Subcutaneous abdominal adipose tissue (tissue), 5 donors: ENCODE results near the gene RIC3.
"Not testable (repeated sequence)": the region's sequence is repeated elsewhere in the genome, so short reads cannot be mapped to it uniquely, and the experiment has no call there.

ENCODE experiments used
- H3K27ac ChIP-seq: one replicate; pipeline ENCODE4 v1.7.0; 2013; ENCODE audit warnings: low read depth, mild to moderate bottlenecking, inconsistent platforms, low read length, moderate library complexity
- H3K27me3 ChIP-seq, 5 donors: one replicate each; pipeline ENCODE4 v1.7.0; 2013; ENCODE audit warnings: low read length in 5 of 5, inconsistent platforms in 1 of 5; ENCODE audit not compliant: control insufficient read depth in 5 of 5, insufficient read depth in 4 of 5
- H3K36me3 ChIP-seq, 5 donors: one replicate each; pipeline ENCODE4 v1.7.0; 2013; ENCODE audit warnings: low read length in 5 of 5; ENCODE audit not compliant: control insufficient read depth in 5 of 5, insufficient read depth in 5 of 5
- H3K4me1 ChIP-seq, 5 donors: one replicate each; pipeline ENCODE4 v1.7.0; 2013; ENCODE audit warnings: low read length in 5 of 5, mild to moderate bottlenecking in 3 of 5, moderate library complexity in 1 of 5; ENCODE audit not compliant: control insufficient read depth in 5 of 5, insufficient read depth in 5 of 5
- H3K4me3 ChIP-seq, 5 donors: one replicate each; pipeline ENCODE4 v1.7.0; 2013; ENCODE audit warnings: low read length in 5 of 5, low read depth in 1 of 5
- H3K9ac ChIP-seq, 5 donors: one replicate each; pipeline ENCODE4 v1.7.0; 2013; ENCODE audit warnings: low read length in 5 of 5, mild to moderate bottlenecking in 4 of 5, moderate library complexity in 3 of 5
- H3K9me3 ChIP-seq, 5 donors: one replicate each; pipeline ENCODE4 v1.7.0; 2013; ENCODE audit warnings: low read length in 5 of 5; ENCODE audit not compliant: control insufficient read depth in 5 of 5
- donor health status: healthy.
- donor health status: healthy.
- donor health status: healthy.
- donor health status: healthy.
- donor health status: healthy.

Gene RIC3

DNA sequence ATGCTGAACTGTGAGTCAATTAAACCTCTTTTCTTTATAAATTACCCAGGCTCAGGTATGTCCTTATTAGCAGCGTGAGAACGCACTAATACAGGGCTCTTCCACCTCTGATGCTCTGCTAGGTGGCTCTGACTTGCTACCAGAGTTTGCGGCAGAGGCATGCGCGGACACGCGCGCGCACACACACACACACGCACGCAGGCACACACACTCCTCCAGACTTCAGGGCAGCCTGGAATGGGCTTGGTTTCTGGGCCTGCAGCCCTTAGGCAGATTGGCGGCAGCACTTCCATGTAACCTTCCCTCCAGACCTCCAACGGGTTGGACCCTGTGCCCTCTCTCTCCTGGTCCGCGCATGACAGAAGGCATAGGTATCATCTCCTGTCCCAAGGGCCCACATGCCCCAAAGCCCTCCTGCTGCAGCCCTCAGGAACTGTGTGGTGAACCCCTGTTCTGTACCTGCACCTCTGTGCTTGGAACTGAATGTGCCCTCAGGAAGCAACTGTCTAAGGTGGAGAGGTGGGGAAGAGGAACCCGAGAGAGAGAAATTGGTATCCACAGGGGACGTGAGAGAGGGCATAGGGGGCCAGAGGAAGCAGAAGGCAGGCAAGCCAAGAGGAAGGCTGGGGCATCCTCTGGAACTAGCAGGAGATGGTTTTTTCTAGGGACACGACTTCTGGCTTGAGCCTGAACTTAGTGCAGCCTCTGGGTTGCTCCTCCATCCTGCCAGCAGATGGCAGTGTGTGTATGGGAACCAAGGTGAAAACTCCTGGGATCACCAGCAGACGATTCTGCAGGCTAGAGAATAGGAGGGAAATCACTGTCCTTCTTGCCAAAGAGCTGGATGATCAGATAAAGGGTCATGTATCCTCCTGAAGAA lies 23.4 kb upstream of the RIC3 start:
- H3K27me3 ChIP-seq: peaks cover 0 to 19% (median 5%) of the 10 kb centered on the region in 5 donors
- no peaks in the 10 kb centered on the region for H3K36me3 ChIP-seq
- no peak overlapping the region for H3K4me3 ChIP-seq
- peaks cover 0 to 20% (median 6%) of the 10 kb centered on the region in 5 donors for H3K4me1 ChIP-seq
- H3K9ac ChIP-seq: no peak overlapping the region
- H3K27ac ChIP-seq: no peak overlapping the region
- peaks cover 0 to 3% (median 2%) of the 10 kb centered on the region in 5 donors for H3K9me3 ChIP-seq

DNA sequence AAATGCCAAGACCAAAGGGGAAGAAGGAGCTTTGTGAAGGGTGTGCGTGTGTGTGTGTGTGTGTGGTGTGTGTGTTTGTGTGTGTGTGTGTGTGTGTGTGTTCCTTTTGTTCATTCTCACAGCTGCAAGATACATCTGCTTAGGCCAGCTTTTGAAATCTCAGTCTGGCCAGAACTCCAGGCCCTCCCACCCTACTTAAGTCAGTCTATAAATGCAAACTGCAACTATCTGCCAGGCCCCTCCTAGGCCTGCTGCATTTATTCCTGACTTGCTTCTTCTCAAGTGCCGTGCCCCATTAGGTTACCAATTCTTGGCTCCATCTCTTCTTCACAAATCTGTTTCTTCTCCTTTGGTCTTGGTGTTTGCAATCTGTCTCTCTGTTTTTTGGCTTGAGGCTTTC lies 21.6 kb upstream of the RIC3 start:
- Histone ChIP-seq H3K36me3 (no peaks in the 10 kb centered on the region), H3K9ac (no peak overlapping the region), H3K27me3 (peaks cover 0 to 19% (median 5%) of the 10 kb centered on the region in 5 donors), H3K4me3 (no peak overlapping the region), H3K9me3 (peaks cover 0 to 3% (median 2%) of the 10 kb centered on the region in 5 donors), H3K4me1 (peaks cover 0 to 14% (median 6%) of the 10 kb centered on the region in 5 donors), H3K27ac (no peak overlapping the region)

DNA sequence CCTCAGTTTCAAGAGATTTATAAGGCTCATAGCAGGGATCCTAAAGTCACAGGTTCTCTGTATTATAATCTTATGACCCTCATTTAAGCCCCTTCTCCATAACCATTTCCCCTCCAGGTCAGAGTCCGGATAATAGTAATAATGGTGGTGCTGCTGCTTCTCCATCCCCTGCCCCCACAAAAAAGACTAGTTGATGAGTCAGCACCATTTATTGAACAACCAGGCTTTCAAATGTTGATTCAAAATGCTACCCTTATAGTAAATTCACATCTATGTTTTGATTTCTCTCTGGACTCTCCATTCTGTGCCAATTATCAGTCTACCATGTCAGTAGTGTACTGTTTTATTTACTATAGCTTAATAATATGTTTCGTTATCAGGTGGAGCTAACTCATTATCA lies 17.6 kb upstream of the RIC3 start:
- Histone ChIP-seq H3K4me1 (no peaks in the 10 kb centered on the region), H3K9me3 (peaks cover 0 to 5% (median 2%) of the 10 kb centered on the region in 5 donors), H3K27me3 (no peaks in the 10 kb centered on the region), H3K36me3 (no peaks in the 10 kb centered on the region), H3K27ac (no peak overlapping the region), H3K4me3 (no peak overlapping the region), H3K9ac (no peak overlapping the region)

DNA sequence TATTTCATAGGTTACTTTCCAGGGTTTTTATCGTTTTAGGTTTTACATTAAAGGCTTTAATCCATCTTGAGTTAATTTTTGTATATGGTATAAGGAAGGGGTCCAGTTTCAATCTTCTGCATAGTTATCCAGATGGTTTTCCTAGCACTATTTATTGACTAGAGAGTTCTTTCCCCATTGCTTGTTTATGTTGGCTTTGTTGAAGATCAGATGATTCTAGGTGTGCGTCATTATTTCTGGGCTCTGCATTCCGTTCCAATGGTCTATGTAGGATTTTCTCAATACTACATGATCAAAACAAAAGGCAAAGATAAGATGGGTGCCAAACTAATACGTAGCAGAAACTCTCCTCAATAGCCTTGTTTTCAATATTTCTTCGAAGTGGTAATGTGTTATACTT lies 14.3 kb upstream of the RIC3 start:
- Histone ChIP-seq H3K9me3 (peaks cover 0 to 2% (median 0%) of the 10 kb centered on the region in 5 donors), H3K27ac (no peak overlapping the region), H3K27me3 (peaks cover 0 to 3% (median 0%) of the 10 kb centered on the region in 5 donors), H3K4me1 (no peaks in the 10 kb centered on the region), H3K4me3 (no peak overlapping the region), H3K36me3 (no peaks in the 10 kb centered on the region), H3K9ac (no peak overlapping the region)

DNA sequence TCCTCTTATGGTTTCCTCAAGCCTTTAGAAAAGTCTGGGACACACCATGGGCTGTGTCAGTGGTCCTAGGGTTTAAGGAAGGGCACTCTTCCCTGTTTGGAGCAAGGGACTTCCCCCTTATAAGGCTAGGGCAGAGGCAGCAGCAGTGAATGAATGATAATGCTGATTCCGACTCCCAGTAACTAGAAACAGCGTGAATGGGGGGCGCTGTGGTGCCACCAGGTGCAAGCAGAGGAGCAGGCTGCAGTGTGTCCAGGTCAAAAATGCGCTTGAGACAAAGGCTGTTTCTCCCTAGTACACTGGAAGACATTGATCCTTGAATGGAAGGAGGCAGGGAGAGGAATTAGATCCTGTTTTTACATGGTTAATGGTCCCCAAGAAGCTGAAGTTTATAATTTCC lies 11.6 kb upstream of the RIC3 start:
- H3K36me3 ChIP-seq: no peaks in the 10 kb centered on the region
- H3K9me3 ChIP-seq: peaks cover 0 to 2% (median 0%) of the 10 kb centered on the region in 5 donors
- peaks cover 0 to 2% (median 0%) of the 10 kb centered on the region in 5 donors for H3K4me1 ChIP-seq
- no peak overlapping the region for H3K4me3 ChIP-seq
- peaks cover 0 to 4% (median 0%) of the 10 kb centered on the region in 5 donors for H3K27me3 ChIP-seq
- no peak overlapping the region for H3K9ac ChIP-seq
- no peak overlapping the region for H3K27ac ChIP-seq

DNA sequence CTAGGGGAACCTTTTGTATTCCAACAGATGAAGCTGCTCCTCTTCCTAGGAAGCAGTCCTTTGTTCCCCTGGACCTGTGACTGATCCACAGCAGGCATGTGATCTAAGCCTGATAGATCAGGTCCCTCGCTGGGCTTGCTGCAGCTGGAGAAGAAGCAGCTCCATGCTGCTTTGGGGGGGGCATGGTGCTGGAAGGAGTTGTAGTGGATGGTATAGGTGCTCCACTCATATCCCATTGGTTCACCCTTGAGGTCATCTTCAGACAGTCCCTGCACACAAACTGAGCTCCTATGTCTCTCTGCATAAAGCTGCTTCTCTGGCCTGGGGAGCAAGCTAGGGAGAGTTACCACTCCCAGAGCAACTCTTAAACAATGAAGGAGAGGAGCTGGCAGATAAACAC lies 9.5 kb upstream of the RIC3 start:
- Histone ChIP-seq H3K9me3 (no peaks in the 10 kb centered on the region), H3K9ac (no peak overlapping the region), H3K36me3 (no peaks in the 10 kb centered on the region), H3K27me3 (peaks cover 0 to 4% (median 0%) of the 10 kb centered on the region in 5 donors), H3K27ac (no peak overlapping the region), H3K4me3 (no peak overlapping the region), H3K4me1 (peaks cover 0 to 2% (median 0%) of the 10 kb centered on the region in 5 donors)

DNA sequence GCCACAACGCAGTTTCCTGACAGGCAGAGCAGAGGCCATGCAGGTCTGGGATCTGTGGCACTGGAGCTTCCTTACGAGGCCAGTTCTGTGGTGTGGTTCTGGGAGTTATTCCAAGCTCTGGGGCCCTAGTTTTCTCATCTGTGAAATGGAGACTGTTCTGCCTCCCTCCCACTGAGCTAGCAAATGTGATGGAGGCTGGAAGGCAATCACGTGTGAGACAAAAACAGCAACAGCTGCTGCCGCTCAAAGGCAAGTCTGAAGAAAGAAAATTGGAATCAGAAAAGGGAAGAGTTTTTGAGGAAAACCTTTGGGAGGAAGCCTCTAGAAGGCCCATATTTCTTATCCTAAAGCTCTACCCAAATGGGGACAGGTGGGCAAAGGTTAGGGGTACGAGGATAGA lies 8.3 kb upstream of the RIC3 start:
- no peak overlapping the region for H3K9ac ChIP-seq
- H3K27me3 ChIP-seq: peaks cover 0 to 4% (median 0%) of the 10 kb centered on the region in 5 donors
- peaks cover 0 to 2% (median 0%) of the 10 kb centered on the region in 5 donors for H3K4me1 ChIP-seq
- no peaks in the 10 kb centered on the region for H3K36me3 ChIP-seq
- no peak overlapping the region for H3K4me3 ChIP-seq
- no peak overlapping the region for H3K27ac ChIP-seq
- no peaks in the 10 kb centered on the region for H3K9me3 ChIP-seq

DNA sequence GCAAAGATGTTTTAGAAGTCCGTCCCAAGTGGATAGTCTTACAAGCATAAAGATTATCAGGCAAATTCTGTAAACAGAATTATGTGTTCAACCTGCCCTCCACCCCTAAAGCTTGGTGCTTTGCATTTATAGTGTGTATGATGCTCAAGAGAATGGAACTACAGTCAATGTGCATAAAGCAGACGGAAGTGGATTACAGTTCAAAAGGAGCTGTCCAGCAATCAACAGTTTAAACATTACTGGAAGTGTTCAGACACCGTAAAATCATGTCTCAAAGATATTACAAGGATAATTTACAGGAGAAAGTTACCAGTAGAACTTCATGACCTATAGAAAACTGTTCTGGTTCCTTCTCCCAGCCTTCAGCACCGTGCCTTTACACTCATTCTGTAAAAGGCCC lies 1.0 kb downstream of the RIC3 start:
- H3K9me3 ChIP-seq: no peaks in the 10 kb centered on the region
- H3K4me3 ChIP-seq: peak overlapping the region in 2 of 5 donors; percentile 79 to 81
- H3K27me3 ChIP-seq: peaks cover 6 to 24% (median 19%) of the 10 kb centered on the region in 5 donors
- H3K9ac ChIP-seq: no peak overlapping the region
- H3K4me1 ChIP-seq: peaks cover 0 to 17% (median 14%) of the 10 kb centered on the region in 5 donors
- H3K27ac ChIP-seq: no peak overlapping the region
- no peaks in the 10 kb centered on the region for H3K36me3 ChIP-seq

DNA sequence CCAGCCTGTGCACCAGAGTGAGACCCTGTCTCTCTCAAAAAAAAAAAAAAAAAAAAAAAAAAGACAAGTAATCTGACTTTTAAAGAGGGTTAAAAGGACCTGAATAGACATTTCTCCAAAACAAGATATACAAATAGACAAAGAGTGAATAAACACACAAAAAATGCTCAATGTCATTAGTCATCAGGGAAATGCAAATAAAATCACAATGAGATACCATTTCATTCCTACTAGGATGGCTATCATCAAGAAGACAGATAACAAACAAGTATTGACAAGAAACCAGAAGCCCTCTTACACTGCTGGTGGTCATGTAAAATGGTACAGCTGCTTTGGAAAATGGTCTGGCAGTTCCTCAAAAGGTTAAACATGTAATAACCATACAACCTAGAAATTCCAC lies 4.1 kb downstream of the RIC3 start:
- Histone ChIP-seq H3K4me3 (no peak overlapping the region), H3K9me3 (no peaks in the 10 kb centered on the region), H3K27me3 (peaks cover 0 to 16% (median 14%) of the 10 kb centered on the region in 5 donors)

DNA sequence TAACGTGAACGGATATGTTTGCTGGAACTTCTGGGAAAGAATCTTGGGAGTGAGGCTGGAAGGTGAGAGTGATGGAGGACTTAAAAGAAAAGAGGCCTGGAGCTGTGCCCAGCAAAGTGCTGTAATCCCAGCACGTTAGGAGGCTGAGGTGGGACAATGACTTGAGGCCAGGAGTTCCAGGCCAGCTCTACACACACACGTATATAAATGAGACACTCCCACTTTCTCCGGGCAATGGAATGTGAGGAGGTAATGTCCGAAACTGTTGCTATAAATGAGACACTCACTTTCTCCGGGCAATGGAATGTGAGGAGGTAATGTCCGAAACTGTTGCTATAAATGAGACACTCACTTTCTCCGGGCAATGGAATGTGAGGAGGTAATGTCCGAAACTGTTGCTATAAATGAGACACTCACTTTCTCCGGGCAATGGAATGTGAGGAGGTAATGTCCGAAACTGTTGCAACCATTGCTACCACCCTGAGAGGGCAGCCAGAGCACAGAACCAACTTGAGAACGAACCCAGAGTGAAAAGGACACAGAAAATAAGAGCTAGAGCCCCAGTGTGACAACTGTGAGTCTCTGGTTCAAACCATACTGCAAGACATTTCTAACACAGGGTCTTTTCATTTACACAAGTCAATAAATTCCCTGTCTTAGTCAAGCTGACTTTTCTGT lies 7.1 kb downstream of the RIC3 start:
- H3K36me3 ChIP-seq, H3K4me1 ChIP-seq, H3K27ac ChIP-seq, H3K9ac ChIP-seq, H3K27me3 ChIP-seq, H3K9me3 ChIP-seq, H3K4me3 ChIP-seq: not testable (repeated sequence)

More for the DNA sequence above, 4.1 kb downstream of the RIC3 start:
- H3K9ac ChIP-seq: no peak overlapping the region
- H3K27ac ChIP-seq: no peak overlapping the region
- H3K4me1 ChIP-seq: peaks cover 0 to 17% (median 14%) of the 10 kb centered on the region in 5 donors
- H3K36me3 ChIP-seq: no peaks in the 10 kb centered on the region
